GM21528 (cell line): ENCODE results near the gene POLE3.
A peak's percentile ranks its signal among the peaks of the same experiment; 100 is the strongest.
"Not testable (repeated sequence)": the region's sequence is repeated elsewhere in the genome, so short reads cannot be mapped to it uniquely, and the experiment has no call there.

Experiments used
- ATAC-seq: cut with Tn5 transposase; IDR thresholded peaks from one replicate; pipeline ENCODE4 v1.9.1; 2021; ENCODE audit warnings: mild to moderate bottlenecking, moderate library complexity; ENCODE audit not compliant: unreplicated experiment, low FRiP score

Gene POLE3

DNA sequence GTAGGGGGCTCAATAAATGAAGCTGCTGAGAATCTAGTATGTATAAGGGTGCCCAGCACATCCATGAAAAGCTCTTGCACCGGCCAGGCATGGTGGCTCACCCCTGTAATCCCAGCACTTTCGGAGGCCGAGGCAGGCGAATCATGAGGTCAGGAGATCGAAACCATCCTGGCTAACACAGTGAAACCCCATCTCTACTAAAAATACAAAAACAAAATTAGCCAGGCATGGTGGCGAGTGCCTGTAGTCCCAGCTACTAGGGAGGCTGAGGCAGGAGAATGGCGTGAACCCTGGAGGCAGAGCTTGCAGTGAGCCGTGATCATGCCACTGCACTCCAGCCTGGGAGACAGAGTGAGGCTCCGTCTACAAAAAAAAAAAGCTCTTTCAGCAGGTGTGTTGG, 4.1 kb downstream of the POLE3 start:
- not testable (repeated sequence) for ATAC-seq

DNA sequence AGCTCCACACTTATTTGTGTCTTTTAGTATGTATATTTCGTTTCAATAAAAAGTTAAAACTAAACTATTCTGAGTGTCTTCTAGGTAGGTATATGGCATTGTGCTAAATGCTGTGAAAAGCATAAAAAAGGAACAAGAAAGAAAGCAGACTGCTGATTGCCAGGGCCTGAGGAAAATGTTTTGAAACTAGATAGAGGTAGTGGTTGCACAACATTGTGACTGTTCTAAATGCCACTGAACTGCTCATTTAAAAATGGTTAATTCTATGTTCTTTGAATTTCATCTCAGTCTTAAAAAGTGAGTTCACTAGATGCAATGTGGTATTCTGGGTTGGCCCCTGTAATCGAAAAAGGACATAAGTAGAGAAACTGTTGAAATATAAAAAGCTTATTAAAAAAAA, 6.8 kb downstream of the POLE3 start:
- no peak for ATAC-seq

DNA sequence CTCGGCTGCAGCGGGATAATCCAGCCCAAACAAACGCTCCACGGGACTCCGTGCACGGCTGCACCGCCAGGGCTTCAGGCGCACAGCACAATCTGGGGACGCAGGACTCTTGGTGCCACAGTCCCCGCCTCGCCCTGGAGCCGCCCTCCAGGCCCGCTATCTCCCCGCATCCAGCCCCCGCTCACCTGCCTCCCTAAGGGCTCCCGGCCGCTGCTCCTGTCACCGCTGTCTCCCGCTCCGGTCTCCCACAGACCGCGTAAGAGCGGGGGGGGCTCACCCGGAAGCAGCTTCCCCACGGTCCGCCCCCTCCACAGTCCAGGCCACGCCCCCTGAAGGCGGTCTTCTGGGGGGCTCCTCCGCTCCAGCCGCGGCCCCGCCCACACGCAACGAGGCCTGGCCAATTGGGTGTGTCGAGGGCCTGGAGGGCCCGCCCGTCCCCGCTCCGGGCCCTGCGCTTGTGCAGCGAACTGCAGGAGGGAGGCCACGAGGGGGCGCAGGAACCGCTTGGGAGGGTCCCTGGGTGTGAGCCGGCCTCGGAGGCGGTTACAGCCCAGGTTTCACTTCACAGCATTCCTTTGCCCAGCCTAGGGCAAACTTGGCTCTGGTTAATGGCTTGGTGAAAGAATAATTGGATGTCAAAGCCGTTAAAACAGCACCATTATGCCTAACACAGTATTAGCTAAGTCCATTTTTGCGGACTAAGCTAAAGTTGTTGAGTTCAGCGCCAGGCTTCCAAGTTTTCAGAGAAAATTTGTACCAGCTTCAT, 9.3 kb downstream of the POLE3 start, which contains the start of gene ALAD:
TSS of gene ALAD (minus strand) at position 258 of the 766 bp plus-strand sequence. CDS start 7,725 bp downstream, outside the sequence.
- ATAC-seq: peak; percentile 97

DNA sequence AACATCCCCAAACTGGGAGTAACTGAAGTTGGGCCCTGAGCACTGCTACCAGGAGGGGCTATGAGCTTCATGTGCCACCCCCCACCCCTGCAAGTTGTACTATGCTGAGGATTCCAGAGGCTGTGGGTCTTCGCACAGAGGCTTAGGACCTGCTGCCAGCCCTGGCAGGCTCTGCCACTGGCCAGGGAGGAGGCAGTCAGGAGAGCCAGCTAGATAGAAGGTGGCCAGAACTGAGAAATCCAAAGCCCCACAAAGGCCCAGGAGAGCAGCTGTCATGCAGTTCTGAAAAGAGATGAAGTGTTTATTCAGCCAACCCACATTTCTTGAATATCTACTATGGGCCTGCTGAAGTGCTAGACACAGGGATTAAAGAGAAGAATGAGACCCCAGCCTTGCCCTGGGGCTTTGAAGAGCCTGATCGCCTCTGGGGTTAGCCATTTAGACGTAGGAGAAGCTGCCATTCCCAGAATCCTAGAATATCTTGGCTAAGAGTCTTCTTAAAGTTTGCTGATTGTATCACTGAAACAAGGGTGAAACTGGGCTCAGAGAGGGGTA, 10.8 kb downstream of the POLE3 start:
- ATAC-seq: no peak

DNA sequence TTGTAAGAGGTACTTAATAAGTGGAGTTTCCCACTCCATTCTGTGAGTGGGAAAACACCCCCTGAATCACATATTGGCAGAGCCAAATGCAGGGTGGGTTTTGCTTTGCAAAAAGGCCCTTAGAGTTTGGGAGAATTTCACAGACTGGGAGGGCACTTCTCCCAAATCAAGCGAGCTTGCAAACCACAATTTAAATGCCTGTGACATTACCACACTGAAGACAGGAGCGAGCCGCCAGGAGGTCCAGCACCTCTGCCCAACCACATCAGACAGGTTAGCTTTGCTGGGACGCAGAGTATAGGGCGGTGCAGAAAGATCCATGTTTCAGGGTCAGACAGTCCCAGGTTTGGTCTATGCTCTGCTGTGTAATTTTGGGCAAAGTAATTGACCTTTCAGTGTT, 11.7 kb downstream of the POLE3 start:
- ATAC-seq: no peak

DNA sequence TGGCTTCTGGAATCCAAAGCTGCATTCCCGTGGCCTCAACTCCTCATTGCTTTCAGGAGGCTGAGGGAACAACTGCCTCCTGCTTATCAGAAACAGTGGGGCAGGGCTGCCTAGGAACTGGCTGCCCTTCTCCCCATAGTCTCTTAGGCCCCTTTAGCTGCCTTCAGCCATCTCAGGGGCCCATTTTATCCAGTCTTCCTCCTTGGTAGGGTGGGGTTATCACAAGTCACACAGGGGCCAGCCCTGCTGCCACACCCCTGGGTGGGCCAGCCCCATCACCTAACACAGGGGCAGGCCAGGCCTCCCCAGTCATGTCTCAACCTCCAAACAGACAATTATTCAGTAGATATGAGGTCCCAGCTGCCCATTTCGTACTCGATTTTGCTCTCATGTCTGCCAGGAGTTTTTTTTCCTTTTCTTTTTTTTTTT, 13.3 kb downstream of the POLE3 start:
- ATAC-seq: no peak

DNA sequence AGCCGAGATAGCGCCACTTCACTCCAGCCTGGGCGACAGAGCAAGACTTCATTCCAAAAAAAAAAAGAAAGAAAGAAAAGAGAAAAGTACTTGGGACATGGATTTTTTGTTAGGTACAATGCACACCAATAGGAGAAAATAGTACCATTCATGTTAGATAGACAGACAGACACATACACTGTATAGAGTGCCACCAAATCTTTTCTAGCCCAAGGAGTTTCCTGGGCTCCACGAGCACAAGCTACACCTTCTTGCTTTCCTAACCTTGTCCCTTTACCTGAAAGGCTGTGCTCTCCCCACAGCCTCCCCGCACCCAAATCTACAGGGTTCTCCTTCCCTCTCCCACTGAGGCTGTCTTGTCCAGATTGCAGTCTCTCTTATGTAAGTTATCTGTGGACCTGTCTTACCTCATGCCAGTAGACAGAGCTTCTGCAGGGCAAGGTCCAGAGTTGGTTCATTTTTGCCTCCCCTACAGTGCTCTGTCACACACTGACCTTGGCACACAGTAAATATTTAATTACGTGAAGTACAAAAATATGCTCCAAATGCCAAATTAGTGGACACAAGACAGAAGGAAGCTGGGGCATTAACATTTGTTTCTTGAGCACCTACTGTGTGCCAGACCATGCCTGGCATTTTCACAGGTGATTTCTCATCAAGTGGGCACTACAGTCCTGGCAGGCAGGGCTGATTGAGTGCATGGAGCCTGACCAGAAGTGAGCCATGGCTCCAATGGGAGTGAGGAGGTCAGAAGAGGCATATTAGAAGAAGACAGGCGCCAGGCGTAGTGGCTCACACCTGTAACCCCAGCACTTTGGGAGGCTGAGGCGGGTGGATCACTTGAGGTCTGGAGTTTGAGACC, 15.2 kb downstream of the POLE3 start:
- ATAC-seq: no peak

DNA sequence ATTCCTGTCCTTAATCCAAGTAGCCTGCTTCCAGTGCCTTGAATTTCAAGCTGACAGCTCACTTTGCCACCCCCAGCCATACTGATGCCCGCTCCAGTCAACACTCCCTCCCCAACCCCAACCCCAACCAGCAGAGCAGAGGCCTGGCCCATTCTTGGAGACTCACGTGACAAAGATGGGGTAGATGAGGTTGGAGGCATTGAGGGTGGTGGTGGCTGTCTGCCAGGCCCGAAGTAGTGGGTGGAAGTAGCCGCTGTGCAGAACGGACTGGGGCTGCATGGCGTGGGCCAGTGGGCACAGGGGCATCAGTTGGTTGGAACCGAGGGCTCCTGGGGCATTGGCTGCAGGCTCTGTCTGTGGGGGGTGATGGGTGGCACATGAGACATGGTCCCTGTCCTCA, 17.2 kb downstream of the POLE3 start:
- ATAC-seq: no peak

DNA sequence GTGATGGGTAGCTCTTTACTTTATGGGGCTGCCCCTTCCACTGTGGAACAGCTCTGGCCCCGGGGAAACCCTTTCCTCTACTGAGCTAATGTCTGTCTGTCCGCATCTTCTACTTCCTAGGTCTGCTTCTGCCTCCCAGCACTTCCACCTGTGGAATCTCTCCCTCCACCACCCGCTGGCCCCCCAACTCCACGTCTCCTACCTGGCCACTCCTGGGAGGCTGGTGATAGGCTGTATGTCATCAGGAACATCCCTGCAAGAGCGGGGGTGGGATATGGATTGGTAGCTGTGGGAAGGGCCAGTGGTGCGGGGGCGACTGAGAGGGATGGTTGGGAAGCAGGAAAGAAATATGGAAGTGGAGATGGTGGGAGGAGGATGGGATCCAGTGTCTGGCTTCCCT, 18.6 kb downstream of the POLE3 start:
- ATAC-seq: no peak

DNA sequence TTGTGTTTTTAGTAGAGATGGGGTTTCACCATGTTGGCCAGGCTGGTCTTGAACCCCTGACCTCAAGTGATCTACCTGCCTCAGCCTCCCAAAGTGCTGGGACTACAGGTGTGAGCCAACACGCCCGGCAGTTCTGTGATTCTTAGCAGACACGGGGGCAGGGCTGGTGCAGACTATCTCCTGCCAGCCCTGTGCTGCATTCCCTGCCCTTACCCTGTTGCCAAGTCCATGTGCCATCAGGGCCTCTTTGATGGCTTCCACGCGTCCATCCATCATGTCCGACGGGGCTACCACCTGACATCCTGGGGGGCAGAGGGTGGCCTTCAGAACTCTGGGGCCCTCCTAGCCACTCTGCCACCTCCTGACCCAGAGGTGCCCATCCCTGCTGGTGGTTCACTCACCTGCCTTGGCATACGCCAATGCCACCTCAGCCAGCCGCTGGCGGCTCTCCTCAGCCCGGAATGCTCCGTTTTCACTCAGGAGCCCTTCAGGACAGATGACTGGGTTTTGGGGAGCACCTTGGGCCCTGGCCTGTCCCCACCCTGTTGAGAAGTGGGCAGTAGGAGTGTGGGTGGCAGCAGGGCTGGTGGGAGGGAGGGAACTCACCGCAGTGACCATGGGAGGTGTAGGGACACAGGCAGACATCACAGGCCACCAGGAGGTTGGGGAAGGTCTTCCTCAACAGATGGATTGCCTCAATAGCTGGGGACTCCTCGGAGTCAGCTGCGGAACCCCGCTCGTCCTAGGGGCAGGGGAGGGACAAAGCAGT, 20.1 kb downstream of the POLE3 start:
- no peak for ATAC-seq

DNA sequence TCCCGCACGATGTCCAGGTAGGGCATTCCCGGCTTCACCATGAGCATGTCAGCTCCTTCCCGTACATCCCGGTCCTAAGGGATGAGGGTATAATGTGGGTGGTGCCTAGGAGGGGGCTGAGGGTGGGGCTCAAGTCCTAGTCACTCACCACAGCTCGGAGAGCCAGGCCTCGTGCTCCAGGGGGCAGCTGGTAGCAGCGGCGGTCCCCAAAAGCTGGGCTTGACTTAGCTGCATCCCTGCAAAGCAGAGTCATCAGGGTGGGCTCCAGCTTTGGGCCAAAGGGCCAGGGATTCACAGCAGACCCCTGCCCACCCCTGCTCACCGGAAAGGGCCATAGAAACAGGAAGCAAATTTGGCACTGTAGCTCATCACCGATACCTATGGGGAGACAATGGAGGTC, 21.0 kb downstream of the POLE3 start:
- ATAC-seq: no peak

DNA sequence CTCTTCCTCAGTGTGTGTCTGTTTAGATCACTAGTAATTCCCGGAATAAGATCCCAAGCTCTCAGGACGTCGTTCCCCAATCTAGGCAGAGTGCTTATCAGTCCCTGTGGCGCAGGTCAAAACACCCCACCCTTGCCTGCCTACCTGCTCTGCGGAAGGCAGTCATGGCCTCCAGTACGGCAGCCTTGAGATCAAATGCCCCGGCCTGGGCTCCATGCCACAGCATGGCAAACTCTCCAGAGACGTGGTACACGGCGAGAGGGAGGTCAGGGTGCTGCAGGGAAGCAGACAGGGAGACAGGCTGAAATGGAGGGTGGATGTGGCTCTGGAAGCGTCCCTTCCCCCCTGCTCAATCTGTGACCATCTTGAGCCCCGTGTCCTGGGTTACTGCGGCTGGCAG, 21.6 kb downstream of the POLE3 start:
- no peak for ATAC-seq

DNA sequence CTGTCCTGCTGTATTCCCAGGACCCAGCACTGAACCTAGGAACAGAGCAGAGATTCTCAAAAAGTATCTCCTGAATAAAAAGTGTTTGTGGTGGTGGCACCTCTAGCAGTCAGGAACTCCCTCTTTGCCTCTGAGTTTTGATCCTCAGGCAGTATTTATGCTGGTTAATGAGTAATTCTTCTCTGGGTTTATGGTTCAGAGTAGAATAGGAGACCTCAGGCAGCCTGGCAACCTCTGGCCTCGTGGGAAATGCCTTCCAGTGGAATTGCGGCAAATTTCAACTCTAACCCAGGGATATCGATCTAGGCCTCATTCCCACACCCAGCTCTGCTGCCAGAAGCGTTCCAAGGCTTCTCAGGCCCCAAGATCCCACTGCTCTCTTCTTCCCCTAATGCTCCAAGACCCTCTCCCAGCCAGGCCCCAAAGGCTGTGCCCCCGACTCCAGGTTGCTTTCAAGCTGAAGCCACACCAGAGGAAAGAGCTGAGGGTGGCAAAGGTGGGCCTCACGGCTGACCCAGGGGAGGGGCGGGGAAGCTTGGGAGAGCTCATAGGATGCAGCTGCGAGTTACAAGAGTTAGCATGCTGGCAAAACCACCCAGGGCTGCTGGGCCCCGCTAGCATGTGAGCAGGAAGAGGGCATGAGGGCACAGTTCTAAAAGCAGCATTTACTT, 22.8 kb downstream of the POLE3 start:
- no peak for ATAC-seq

DNA sequence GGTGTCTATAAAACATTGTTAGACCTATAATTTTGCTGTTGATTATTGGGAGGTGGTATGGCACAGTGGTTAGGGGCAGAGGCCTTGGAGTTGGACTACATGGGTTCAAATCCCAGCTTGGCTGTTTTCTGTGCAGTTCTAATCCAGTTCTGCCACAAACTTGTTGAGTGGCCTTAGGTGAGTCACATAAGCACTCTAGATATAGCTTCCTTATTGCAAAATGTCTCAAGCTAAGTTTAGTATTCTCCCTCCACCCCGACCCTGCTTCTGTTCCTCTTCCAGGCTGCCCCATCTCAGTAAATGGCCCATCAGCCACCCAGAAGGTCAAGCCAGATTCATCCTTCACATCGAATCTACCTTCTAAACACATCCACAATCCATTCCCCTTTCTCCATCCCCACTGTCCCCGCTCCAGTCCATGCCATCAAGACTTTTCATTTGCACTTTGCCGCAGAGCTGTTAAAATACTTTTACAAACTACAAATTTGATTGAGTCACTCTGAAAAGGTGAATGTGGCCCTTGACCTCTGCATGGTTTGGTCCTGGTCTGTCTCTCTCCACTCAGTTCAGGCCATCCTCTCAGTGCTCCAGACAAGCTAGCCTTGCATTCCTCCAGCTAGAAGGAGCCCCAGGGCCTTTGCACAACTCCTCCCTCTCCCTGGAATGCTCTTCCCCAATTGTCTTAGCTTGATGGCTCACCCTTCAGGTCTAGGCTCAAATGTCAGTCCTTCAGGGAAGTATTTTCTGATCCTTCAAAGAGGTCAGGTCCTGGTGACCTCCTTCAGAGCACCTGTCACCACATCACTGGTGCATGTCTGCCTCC, 23.7 kb downstream of the POLE3 start:
- no peak for ATAC-seq

DNA sequence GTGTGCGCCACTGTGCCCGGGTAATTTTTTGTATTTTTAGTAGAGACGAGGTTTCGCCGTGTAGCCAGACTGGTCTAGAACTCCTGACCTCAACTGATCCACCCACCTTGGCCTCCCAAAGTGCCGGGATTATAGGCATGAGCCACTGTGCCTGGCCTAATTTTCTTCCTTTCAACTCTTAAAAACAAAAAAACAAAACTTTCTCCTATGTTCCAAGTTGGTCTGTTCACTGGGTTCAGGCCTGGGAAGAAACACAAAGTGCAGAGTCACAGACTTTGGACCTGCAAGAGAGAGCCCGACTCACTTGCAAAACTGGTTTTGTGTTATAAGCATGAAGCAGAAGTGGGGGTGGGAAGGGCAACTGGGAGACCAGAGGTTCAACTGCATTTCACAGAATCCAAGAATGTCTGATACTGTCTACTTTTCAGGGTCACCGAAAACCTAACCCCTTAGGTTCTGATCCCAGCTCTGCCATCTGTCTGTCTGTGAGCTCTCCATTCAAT, 28.5 kb downstream of the POLE3 start:
- no peak for ATAC-seq

DNA sequence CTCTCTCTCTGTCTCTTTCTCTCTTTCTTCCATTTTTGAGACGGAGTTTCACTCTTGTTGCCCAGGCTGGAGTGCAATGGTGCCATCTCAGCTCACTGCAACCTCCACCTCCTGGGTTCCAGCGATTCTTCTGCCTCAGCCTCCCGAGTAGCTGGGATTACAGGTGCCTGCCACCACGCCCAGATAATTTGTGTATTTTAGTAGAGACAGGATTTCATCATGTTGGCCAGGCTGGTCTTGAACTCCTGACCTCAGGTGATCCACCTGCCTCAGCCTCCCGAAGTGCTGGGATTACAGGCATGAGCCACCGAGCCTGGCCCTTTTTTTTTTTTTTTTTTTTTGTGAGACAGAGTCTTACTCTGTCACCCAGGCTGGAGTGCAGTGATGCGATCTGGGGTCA, 29.0 kb downstream of the POLE3 start:
- ATAC-seq: not testable (repeated sequence)

DNA sequence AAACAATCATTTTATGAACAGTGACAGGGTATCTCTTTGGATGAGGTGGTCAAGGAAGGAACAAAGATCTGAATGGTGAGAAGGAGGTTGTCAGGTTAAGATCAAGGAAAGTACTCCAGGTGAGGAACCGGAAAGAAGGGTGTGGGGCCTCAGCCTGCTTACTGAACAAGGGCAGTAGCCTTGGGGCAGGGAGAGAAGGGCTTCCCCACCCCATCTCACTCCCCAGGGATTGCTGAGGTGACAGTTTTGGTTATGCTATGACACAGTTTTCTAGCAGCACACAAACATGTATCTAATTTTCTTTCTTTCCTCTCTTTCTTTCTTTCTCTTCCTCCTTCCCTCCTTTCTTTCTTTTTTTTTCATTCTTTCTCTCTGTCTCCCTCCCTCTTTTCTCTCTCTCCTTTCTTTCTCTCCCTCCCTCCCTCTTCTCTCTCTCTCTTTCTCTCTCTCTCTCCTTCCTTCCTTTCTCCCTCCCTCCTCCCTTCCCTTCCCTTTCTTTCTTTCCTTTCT, 29.6 kb downstream of the POLE3 start:
- ATAC-seq: peak; percentile 42

DNA sequence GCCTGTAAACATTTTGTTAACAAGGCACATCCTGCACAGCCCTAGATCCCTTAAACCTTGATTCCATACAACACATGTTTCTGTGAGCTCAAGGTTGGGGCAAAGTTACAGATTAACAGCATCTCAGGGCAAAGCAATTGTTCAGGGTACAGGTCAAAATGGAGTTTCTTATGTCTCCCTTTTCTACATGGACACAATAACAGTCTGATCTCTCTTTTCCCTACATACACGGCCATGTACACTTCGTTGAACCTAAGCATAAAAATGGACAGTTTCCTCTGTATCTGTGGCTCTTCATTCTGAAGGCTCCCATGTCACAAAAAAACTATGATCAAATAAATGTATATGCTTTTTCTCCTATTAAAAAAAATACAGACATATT, 30.7 kb downstream of the POLE3 start:
- not testable (repeated sequence) for ATAC-seq
